Measurements from ENCODE around the gene OR2D2. TPM values are rescaled to one million over a fixed set of nuclear protein-coding genes. Genes with fewer than 3 reads are reported as not detected.

Gene OR2D2
- total and polyA plus RNA-seq, 2 donors (not counting 1 experiment from before 2014, with no cell fraction given), result not detected

GRCh38 chr11:6920702-6921101 is 28.4 kb upstream of the OR2D2 start, which contains the start of gene OR2D3:
TSS of gene OR2D3 (plus strand) at chr11:6921002. CDS start at chr11:6921002, 0 bp downstream.
- H3K4me1 Mint-ChIP-seq, result peaks cover 2% of the 10 kb centered on the region
- intact Hi-C loops (cut with micrococcal nuclease), result loop anchor here (10.0 kb wide), 1 partner anchor 166 kb away; no protein-coding TSS in a partner anchor
- DNase-seq (no peak), ATAC-seq (ENCODE audit: low read depth) (no peak)
- no peaks in the 10 kb centered on the region for H4K20me1 ChIP-seq (ENCODE audit: control insufficient read depth, insufficient read depth, low read length, poor library complexity, severe bottlenecking)
- no peak within 1 kb of the TSS for H3K9ac ChIP-seq (ENCODE audit: low read length)
- H3K4me3 ChIP-seq (ENCODE audit: control extremely low read depth in 1 of 5, extremely low read depth in 1 of 5, insufficient read depth in 1 of 5, low read depth in 2 of 5, low read length in 4 of 5), result no peak within 1 kb of the TSS
- H3K79me2 ChIP-seq (ENCODE audit: control insufficient read depth, insufficient read depth, low read length), result no peaks in the 10 kb centered on the region
- no peaks in the 10 kb centered on the region for H3K36me3 ChIP-seq (replicated peaks in 1 of 2; ENCODE audit: control extremely low read depth in 1 of 2, control insufficient read depth in 1 of 2, extremely low read depth in 1 of 2, insufficient read depth in 2 of 2, low read length in 1 of 2)
- no peak within 1 kb of the TSS for H3K4me2 ChIP-seq (replicated peaks; ENCODE audit: low read depth, low read length, poor library complexity, severe bottlenecking)
- peaks cover 3% of the 10 kb centered on the region for H3K9me3 Mint-ChIP-seq (ENCODE audit: insufficient read depth)
- ChIA-PET POLR2A (no interaction called here), CTCF (no interaction called here)
- no CpG with 5 or more reads among the region's 1 CpG for WGBS (ENCODE audit: insufficient coverage)
- H3K27ac Mint-ChIP-seq, result no peak within 1 kb of the TSS
- TF ChIP-seq, protein P1, sequence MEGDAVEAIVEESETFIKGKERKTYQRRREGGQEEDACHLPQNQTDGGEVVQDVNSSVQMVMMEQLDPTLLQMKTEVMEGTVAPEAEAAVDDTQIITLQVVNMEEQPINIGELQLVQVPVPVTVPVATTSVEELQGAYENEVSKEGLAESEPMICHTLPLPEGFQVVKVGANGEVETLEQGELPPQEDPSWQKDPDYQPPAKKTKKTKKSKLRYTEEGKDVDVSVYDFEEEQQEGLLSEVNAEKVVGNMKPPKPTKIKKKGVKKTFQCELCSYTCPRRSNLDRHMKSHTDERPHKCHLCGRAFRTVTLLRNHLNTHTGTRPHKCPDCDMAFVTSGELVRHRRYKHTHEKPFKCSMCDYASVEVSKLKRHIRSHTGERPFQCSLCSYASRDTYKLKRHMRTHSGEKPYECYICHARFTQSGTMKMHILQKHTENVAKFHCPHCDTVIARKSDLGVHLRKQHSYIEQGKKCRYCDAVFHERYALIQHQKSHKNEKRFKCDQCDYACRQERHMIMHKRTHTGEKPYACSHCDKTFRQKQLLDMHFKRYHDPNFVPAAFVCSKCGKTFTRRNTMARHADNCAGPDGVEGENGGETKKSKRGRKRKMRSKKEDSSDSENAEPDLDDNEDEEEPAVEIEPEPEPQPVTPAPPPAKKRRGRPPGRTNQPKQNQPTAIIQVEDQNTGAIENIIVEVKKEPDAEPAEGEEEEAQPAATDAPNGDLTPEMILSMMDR (IDR thresholded peaks at IDR 0.05), result no peak
- TF ChIP-seq EZH2 (IDR thresholded peaks at IDR 0.05; ENCODE audit: borderline replicate concordance, insufficient read depth, low read depth, low read length, poor library complexity, severe bottlenecking), result no peak
- no peak within 1 kb of the TSS for H2AFZ ChIP-seq (ENCODE audit: insufficient read depth, low read depth, low read length, poor library complexity, severe bottlenecking)
- H3K4me1 ChIP-seq (ENCODE audit: control insufficient read depth in 2 of 2, insufficient read depth in 2 of 2, low read length in 2 of 2), result no peaks in the 10 kb centered on the region
- no peak within 1 kb of the TSS for H3K27ac ChIP-seq (ENCODE audit: low read length in 2 of 2)
- H3K4me3 Mint-ChIP-seq, result no peak within 1 kb of the TSS
- H3K9me3 ChIP-seq (ENCODE audit: control extremely low read depth in 1 of 3, control insufficient read depth in 2 of 3, insufficient read depth in 1 of 3, low read length in 2 of 3), result no peaks in the 10 kb centered on the region
- H3K27me3 Mint-ChIP-seq, result no peaks in the 10 kb centered on the region
- peaks cover 0 to 4% (median 1%) of the 10 kb centered on the region in 4 experiments for H3K27me3 ChIP-seq (replicated peaks in 1 of 4; ENCODE audit: control extremely low read depth in 1 of 4, control insufficient read depth in 3 of 4, insufficient read depth in 4 of 4, low read length in 3 of 4)

- no peak overlapping the region for H2AFZ ChIP-seq (ENCODE audit: insufficient read depth, low read depth, low read length, poor library complexity, severe bottlenecking)
- H3K9ac ChIP-seq (ENCODE audit: low read length), result no peak overlapping the region
- H3K79me2 ChIP-seq (ENCODE audit: control insufficient read depth, insufficient read depth, low read length), result no peaks in the 10 kb centered on the region
- no peaks in the 10 kb centered on the region for H3K4me1 ChIP-seq (ENCODE audit: control insufficient read depth in 2 of 2, insufficient read depth in 2 of 2, low read length in 2 of 2)
- POLR2A ChIA-PET, result no interaction called here
- DNase-seq (no peak), ATAC-seq (ENCODE audit: low read depth) (no peak)
- Mint-ChIP-seq H3K4me1 (no peaks in the 10 kb centered on the region), H3K27me3 (no peaks in the 10 kb centered on the region), H3K27ac (no peak overlapping the region), H3K9me3 (ENCODE audit: insufficient read depth) (peaks cover 3% of the 10 kb centered on the region), H3K4me3 (no peak overlapping the region)
- TF ChIP-seq, protein P1 (IDR thresholded peaks at IDR 0.05), result no peak
- no peak for TF ChIP-seq EZH2 (IDR thresholded peaks at IDR 0.05; ENCODE audit: borderline replicate concordance, insufficient read depth, low read depth, low read length, poor library complexity, severe bottlenecking)
- H4K20me1 ChIP-seq (ENCODE audit: control insufficient read depth, insufficient read depth, low read length, poor library complexity, severe bottlenecking), result no peaks in the 10 kb centered on the region
- peaks cover 0 to 4% (median under 1%) of the 10 kb centered on the region in 4 experiments for H3K27me3 ChIP-seq (replicated peaks in 1 of 4; ENCODE audit: control extremely low read depth in 1 of 4, control insufficient read depth in 3 of 4, insufficient read depth in 4 of 4, low read length in 3 of 4)
- H3K4me3 ChIP-seq (ENCODE audit: control extremely low read depth in 1 of 5, extremely low read depth in 1 of 5, insufficient read depth in 1 of 5, low read depth in 2 of 5, low read length in 4 of 5), result no peak overlapping the region
- 30% methylated on average over 2 of the region's 2 CpGs for WGBS (ENCODE audit: insufficient coverage)
- H3K36me3 ChIP-seq (replicated peaks in 1 of 2; ENCODE audit: control extremely low read depth in 1 of 2, control insufficient read depth in 1 of 2, extremely low read depth in 1 of 2, insufficient read depth in 2 of 2, low read length in 1 of 2), result no peaks in the 10 kb centered on the region
- no peak overlapping the region for H3K27ac ChIP-seq (ENCODE audit: low read length in 2 of 2)
- intact Hi-C loops (cut with micrococcal nuclease), result loop anchor here (10.0 kb wide), 1 partner anchor 165 kb away; no protein-coding TSS in a partner anchor
- no peak overlapping the region for H3K4me2 ChIP-seq (replicated peaks; ENCODE audit: low read depth, low read length, poor library complexity, severe bottlenecking)
- peaks cover 0 to under 1% (median 0%) of the 10 kb centered on the region in 3 donors for H3K9me3 ChIP-seq (ENCODE audit: control extremely low read depth in 1 of 3, control insufficient read depth in 2 of 3, insufficient read depth in 1 of 3, low read length in 2 of 3)
- CTCF ChIA-PET, result no interaction called here
Measured at GRCh38 chr11:6919698-6920097, 27.4 kb upstream of the OR2D2 start.

Data from B cell (primary cell).